ENCODE results near the gene LIN7C. TPM values are rescaled to one million over a fixed set of nuclear protein-coding genes. Genes with fewer than 3 reads are reported as not detected.
A peak's percentile ranks its signal among the peaks of the same experiment; 100 is the strongest.
"Not testable (repeated sequence)": the region's sequence is repeated elsewhere in the genome, so short reads cannot be mapped to it uniquely, and the experiment has no call there.

The LIN7C gene
- polyA plus RNA-seq, 2 of the 4 experiments (the other 2 are of a cell fraction) = 10.1 to 31.0 TPM

- H3K4me2 ChIP-seq = no peak overlapping the region
- WGBS (ENCODE audit: missing lambda C conversion rate) = 26% methylated on average over 2 of the region's 2 CpGs
- no peaks in the 10 kb centered on the region for H3K9me3 ChIP-seq
- no peak overlapping the region for H3K4me3 ChIP-seq
- CTCF ChIA-PET = interaction anchor here (1.0 to 1.2 kb wide), 3 partner anchors 8 to 33 kb away, joined by 3 read pairs; no protein-coding TSS in a partner anchor
- POLR2A ChIA-PET = no interaction called here
- DNase-seq (ENCODE audit: low read depth in 1 of 2, low spot score in 1 of 2) = no peak
- ATAC-seq = no peak
- no peaks in the 10 kb centered on the region for H3K4me1 ChIP-seq
- TF ChIP-seq MAFK (IDR thresholded peaks at IDR 0.05; ENCODE audit: partially characterized antibody) = peak; percentile 62
- TF ChIP-seq HMGXB4 (CRISPR knock-in tag; IDR thresholded peaks at IDR 0.05; ENCODE audit: borderline replicate concordance) = no peak
- FAIRE-seq = no peak
- H3K27ac ChIP-seq = no peak overlapping the region
Measured at GRCh38 chr11:27518518-27518917, 11.9 kb upstream of the LIN7C start.

GRCh38 chr11:27517490-27517889, 10.9 kb upstream of the LIN7C start:
- H3K27ac ChIP-seq; ATAC-seq; FAIRE-seq; H3K4me3 ChIP-seq; H3K9me3 ChIP-seq; POLR2A ChIA-PET; H3K4me2 ChIP-seq; DNase-seq (ENCODE audit: low read depth in 1 of 2, low spot score in 1 of 2); H3K4me1 ChIP-seq: not testable (repeated sequence)
- 7% methylated on average over 1 of the region's 1 CpG for WGBS (ENCODE audit: missing lambda C conversion rate)
- CTCF ChIA-PET = interaction anchor here (0.9 to 1.0 kb wide), 2 partner anchors 10 to 131 kb away, joined by 3 to 6 read pairs; no protein-coding TSS in a partner anchor

GRCh38 chr11:27514558-27514957, 8.0 kb upstream of the LIN7C start:
- DNase-seq (ENCODE audit: low read depth in 1 of 2, low spot score in 1 of 2) = no peak
- ChIA-PET CTCF (no interaction called here), POLR2A (no interaction called here)
- FAIRE-seq = no peak
- H3K4me1 ChIP-seq = no peaks in the 10 kb centered on the region
- TF ChIP-seq CBX2 (IDR thresholded peaks at IDR 0.05; ENCODE audit: borderline replicate concordance, low read depth) (no peak), HOXA7 (CRISPR knock-in tag; IDR thresholded peaks at IDR 0.05) (no peak), PBX3 (IDR thresholded peaks at IDR 0.05) (no peak), CEBPB (IDR thresholded peaks at IDR 0.05) (no peak), JUN (IDR thresholded peaks at IDR 0.05) (no peak), USF2 (IDR thresholded peaks at IDR 0.05) (no peak), HES2 (IDR thresholded peaks at IDR 0.05) (no peak), RCOR1 (IDR thresholded peaks at IDR 0.05; ENCODE audit: low read depth, low read length) (no peak), CHD2 (IDR thresholded peaks at IDR 0.05; ENCODE audit: low read length, partially characterized antibody) (no peak), HOXB5 (CRISPR knock-in tag; IDR thresholded peaks at IDR 0.05) (no peak), HMGXB4 (CRISPR knock-in tag; IDR thresholded peaks at IDR 0.05; ENCODE audit: borderline replicate concordance) (no peak), EP300 (IDR thresholded peaks at IDR 0.05) (no peak), ZFP36 (IDR thresholded peaks at IDR 0.05; ENCODE audit: borderline replicate concordance, partially characterized antibody) (no peak), MAFK (IDR thresholded peaks at IDR 0.05; ENCODE audit: partially characterized antibody) (no peak), ZC3H11A (IDR thresholded peaks at IDR 0.05) (no peak), EHF (CRISPR knock-in tag; IDR thresholded peaks at IDR 0.05) (no peak), HEYL (CRISPR knock-in tag; IDR thresholded peaks at IDR 0.05) (no peak), HDAC2 (IDR thresholded peaks at IDR 0.05) (no peak), SREBF2 (IDR thresholded peaks at IDR 0.05) (no peak)
- no peak for ATAC-seq
- no peak overlapping the region for H3K4me3 ChIP-seq
- no peaks in the 10 kb centered on the region for H3K9me3 ChIP-seq
- WGBS (ENCODE audit: missing lambda C conversion rate) = 57% methylated on average over 4 of the region's 4 CpGs
- H3K27ac ChIP-seq = no peak overlapping the region
- no peak overlapping the region for H3K4me2 ChIP-seq
